Fibroblast of the aortic adventitia (primary cell): ENCODE measurements around the gene GHRHR. TPM values are rescaled to one million over a fixed set of nuclear protein-coding genes. Genes with fewer than 3 reads are reported as not detected.

Experiments
- DNase-seq: peaks from one replicate; pipeline ENCODE4 v3.0.0-alpha.2; 2010; ENCODE audit warnings: low read depth
- H3K4me3 ChIP-seq: 2 replicates; pipeline ENCODE4 v1.5.1; 2011; ENCODE audit warnings: low read depth, mild to moderate bottlenecking, control low read depth, low read length, moderate library complexity
- total RNA-seq: library from RNA; depleted of rRNA; stranded (reverse); fragments of >200 nt; gene quantifications from 2 replicates; pipeline ENCODE4 v1.2.3, GENCODE V29; 2012; ENCODE audit warnings: low replicate concordance
- TF ChIP-seq, protein P1 (sequence below): IDR thresholded peaks from 2 replicates; pipeline ENCODE4 v1.5.1; 2011; ENCODE audit warnings: mild to moderate bottlenecking, low read length, control low read depth, inconsistent platforms; ENCODE audit not compliant: insufficient read depth

Gene GHRHR
- total RNA-seq, 1 donor, result not detected

DNA sequence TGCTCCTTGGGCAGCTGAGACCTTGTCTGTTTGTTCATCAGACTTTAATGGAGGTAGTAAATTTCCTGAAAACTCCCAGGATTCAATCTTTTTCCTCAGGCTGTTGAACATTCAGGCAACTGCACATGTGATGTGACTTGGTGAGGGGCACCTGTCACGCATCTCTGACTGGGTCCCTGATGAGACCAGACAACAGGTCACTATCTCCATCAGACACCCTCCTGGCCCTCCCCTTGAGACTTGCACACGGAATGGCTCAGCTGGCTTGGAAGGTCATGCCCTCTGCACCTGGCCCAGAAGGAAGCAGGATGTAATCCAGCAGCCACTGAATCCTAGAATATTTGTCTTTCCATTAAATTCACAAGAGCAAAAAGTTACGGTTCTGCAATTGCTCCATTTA, 36.2 kb upstream of the GHRHR start:
- TF ChIP-seq, protein P1, sequence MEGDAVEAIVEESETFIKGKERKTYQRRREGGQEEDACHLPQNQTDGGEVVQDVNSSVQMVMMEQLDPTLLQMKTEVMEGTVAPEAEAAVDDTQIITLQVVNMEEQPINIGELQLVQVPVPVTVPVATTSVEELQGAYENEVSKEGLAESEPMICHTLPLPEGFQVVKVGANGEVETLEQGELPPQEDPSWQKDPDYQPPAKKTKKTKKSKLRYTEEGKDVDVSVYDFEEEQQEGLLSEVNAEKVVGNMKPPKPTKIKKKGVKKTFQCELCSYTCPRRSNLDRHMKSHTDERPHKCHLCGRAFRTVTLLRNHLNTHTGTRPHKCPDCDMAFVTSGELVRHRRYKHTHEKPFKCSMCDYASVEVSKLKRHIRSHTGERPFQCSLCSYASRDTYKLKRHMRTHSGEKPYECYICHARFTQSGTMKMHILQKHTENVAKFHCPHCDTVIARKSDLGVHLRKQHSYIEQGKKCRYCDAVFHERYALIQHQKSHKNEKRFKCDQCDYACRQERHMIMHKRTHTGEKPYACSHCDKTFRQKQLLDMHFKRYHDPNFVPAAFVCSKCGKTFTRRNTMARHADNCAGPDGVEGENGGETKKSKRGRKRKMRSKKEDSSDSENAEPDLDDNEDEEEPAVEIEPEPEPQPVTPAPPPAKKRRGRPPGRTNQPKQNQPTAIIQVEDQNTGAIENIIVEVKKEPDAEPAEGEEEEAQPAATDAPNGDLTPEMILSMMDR, result no peak
- H3K4me3 ChIP-seq, result no peak overlapping the region
- no peak for DNase-seq

DNA sequence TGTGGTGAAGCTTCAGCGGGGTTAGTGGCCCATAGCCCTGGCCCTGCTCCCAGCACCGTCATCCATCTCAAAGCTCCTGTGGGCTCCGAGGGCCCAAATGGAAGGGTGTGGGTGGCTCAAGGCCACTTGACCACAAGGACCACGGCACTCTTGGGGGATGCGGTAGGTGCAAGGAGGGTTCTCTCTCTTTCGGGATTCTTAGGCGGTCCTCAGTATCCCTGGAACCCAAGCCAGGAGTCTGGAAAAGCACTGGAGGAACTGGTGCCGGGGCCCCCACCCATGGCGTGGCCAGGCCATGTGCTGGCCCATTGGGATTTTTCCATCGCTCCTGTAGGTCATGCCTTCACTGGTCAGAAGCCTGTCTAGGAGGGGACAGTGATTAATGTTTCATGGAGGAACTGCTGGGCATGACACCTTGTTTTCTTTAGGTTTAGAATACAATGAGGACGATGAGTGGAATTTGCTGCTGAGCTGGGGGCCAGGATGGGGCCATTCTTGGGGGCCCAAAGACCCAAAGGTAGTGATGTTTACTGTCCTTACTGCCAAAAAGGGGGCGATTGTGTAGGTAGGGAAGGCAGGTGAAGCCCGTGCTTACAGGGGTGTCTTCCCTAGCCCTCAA, 35.4 kb upstream of the GHRHR start:
- TF ChIP-seq, protein P1, result no peak
- no peak for DNase-seq
- H3K4me3 ChIP-seq, result no peak overlapping the region

DNA sequence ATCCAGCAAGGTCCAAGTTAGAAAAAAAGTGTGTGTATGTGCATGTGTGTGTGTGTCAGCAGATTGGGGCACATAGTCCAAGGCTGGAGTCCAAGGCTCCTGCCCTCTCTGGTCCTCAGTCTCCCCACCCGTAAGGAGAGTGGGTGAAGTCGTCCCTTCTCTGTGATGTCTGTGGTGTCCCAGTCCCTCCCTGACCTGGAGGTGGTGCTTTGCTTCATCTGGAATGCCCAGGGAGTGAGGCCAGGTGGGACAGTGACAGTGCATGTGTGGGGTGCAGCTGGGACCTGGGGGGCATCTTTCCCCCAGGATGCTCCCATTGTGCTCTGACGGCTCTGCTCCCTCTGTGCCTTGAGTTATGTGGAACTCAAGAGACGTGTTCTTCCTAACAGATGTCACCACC, 34.1 kb upstream of the GHRHR start:
- H3K4me3 ChIP-seq, result no peak overlapping the region
- no peak for DNase-seq
- TF ChIP-seq, protein P1, result no peak

DNA sequence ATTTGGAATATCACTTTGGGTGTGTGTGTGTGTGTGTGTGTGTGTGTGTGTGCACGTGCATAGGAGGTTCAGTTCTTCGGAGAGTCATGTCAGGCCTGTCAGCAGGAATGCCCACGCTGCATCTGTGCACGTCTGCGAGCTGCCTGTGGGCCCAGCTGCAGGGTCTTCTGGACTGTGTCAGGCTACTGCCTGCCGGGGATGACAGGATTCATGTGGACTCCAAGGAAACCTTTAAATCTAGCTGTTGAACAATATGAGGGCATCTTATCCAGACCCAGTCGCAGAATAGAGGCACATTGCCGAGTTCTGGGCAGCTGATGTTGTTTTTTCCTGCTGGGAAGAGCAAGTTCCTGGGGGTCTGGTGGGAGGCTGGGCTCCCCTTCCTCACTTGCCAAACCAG, 33.1 kb upstream of the GHRHR start:
- no peak overlapping the region for H3K4me3 ChIP-seq
- TF ChIP-seq, protein P1, result no peak
- no peak for DNase-seq

DNA sequence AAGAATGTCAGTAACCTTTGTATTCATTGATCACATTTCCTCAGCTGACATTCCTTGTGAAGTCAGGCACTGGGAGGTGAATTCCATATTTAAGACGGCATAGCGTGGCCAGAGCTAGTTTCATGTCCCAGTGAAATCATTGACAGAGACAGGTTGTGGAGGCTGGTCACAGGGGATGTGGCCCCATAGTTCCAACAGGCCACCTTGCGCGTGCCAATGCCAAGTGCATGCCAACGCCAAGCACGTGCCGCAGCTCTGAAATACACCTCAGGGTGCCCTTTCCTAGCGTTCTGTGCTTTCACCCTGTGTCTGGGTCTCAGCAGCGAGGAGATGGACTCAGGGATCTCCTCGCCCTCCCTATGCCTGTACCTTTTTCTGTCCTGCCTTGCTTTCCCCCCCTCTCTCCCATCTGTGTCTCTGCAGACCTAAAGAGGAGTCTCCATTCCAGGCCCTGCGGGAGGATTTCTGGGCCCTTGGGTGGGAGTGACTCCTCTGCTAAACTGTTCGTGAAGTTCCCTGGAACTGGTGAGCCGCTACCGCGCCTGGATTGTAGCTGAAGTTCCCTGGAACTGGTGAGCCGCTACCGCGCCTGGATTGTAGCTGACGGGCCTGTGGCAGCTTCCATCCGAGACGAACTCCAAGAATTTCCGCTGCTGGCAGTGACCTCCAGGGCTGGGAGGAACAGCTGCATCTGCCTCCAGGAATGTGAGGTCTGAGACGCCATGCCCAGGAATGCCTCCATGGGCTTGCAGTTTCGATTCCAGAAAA, 32.4 kb upstream of the GHRHR start:
- peak; percentile 53 for DNase-seq
- TF ChIP-seq, protein P1, result no peak
- H3K4me3 ChIP-seq, result no peak overlapping the region

DNA sequence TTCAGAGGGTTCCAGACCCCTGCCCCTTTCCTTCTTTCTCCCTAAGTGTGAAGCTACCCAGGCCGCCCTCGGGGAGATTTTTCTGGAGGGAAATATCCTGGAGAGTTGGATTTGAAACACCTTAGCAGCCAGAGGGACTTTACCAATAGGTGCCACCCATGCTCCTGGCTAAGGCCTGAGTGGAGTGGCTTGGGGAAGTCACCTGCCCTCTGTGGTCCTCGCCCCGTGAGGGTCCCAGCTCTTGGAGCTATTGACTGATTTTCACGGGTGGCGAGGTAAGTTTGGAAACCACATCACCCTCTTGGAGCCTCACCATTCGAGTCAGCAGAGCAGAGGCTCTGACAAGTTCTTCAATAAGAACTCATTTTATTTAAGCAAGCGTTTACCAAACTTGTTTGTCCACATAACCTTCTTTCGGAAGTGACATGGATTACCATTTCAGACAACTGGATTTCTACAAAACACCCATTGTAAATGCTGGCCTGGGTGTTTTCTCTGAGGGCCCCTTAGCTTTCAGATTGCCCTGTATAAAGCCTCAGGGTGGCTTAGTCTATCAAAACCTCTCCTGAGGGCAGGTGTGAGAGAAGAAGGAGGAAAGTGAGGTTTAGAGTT, 31.7 kb upstream of the GHRHR start:
- no peak for DNase-seq
- no peak overlapping the region for H3K4me3 ChIP-seq

More for the DNA sequence above, 31.7 kb upstream of the GHRHR start:
- TF ChIP-seq, protein P1, result no peak
